ENCODE measurements around the gene INTS1.
"Not testable (repeated sequence)": the region's sequence is repeated elsewhere in the genome, so short reads cannot be mapped to it uniquely, and the experiment has no call there.

The INTS1 gene

DNA sequence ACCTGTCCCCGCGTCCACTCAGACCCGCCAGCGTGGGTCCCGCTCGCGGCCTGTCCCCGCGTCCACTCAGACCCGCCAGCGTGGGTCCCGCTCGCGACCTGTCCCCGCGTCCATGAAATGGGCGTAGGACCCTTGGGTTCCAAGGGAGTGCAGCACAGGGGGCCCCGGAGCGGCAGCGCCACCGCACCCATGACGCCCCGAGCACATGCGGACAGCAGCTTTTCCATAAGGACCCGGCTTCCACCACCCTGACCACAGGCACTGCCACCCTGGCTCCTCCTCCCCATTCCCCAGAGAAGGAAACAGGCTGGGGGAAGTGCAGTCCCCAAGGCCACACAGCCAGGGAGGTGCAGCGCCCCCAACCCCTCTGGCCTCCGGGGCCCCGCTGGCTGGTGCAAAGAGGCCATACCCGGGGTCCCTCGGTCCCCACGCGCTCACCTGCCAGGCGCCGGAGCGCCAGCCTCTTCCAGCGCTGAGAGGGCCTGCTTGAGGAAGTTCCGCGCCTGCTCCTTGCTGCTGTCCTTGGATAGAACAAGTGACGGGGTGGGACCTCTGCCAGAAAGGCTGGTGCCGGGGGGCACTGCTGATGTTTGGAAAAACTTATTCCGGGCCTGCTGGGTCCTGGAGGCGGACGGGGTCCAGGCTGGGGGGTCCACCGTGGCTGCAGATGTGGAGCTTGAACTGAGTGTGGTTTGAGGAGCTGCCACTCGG, 59.8 kb downstream of the INTS1 start:
- DNase-seq, result no peak

DNA sequence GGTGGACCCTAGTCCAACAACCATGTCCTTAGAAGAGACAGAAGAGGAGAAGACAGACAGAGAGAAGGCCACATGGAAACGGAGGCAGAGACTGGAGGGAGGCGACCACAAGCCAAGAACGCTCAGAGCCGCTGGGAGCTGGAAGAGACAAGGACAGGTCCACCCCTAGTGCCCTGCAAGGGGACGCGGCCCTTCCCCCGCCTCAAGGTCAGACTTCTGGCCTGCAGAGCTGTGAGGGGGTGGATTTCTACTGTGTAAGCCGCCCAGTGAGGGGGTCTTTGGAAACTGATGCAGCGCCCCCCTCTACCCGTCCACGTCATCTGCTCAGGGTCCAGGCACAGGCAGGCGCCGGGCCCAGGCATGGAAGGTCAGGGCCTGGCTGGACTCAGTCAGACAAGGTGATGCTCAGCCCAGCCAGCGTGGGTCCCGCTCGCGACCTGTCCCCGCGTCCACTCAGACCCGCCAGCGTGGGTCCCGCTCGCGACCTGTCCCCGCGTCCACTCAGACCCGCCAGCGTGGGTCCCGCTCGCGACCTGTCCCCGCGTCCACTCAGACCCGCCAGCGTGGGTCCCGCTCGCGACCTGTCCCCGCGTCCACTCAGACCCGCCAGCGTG, 60.5 kb downstream of the INTS1 start:
- not testable (repeated sequence) for DNase-seq

DNA sequence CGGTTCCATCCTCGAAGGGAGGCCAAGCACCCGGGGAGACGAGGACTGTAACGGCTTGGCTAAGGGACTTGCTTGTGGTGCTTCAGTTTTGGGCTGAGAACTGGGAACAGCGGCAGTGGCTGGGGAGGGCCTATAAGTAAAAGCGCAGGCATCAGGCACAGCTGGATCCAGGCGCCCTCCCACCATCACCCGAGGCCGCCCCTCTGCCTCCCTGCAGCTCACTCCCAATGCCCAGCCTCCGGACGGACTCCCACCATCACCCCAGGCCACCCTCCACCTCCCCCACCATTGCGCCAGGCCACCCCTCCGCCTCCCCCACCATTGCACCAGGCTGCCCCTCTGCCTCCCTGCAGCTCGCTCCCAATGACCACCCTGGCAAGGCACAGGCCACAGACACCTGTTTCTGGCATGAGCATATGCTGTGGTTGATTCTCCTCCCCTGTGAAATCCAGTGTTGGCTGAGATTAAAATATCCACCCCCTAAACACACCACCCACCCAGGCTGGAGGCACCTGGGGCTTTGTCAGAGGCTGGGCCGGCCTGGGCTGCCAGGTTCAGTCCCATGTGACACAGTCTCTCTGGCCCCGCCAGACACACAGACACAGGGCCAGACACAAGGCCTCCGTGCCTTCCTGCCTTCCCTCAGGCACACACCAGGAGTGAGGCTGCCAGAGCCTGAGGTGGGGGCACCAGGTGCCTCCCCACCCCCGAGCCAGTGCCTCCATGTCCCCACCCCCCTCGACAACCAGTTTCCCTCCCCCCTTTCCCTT, 61.6 kb downstream of the INTS1 start:
- no peak for DNase-seq

DNA sequence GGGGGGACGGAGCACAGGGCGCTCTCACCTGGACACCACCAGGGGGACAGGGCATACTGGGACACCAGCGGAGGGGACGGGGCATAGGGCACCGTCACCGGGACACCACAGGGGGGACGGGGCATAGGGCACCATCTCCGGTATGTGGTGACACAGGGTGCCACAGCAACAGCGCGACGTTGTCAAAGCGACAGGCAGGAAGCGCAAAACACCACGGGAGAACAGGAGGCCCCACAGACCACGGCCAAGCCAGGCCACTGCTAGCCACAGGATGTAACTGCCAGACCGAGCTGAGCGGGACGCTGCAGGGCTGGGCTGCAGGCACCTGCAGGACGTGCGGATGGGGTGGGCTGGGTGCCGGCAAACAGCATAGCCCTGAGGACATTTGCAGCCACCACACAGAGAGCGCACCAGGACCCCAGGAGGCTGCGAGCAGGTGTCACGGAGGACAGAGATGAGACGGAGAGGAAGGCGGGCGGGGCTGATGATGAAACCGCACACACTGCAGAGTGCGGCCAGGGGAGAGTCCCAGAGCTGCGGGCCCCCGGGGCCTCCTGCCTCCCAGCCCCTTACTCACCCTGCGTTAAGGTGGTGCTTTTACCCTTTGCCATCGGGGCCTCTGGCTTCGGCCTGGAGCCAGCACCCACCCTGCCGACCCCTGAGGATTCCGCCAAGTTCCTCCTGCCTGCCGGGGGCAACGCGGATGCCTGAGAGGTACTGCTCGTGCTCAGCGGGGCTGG, 62.4 kb downstream of the INTS1 start:
- DNase-seq, result no peak

DNA sequence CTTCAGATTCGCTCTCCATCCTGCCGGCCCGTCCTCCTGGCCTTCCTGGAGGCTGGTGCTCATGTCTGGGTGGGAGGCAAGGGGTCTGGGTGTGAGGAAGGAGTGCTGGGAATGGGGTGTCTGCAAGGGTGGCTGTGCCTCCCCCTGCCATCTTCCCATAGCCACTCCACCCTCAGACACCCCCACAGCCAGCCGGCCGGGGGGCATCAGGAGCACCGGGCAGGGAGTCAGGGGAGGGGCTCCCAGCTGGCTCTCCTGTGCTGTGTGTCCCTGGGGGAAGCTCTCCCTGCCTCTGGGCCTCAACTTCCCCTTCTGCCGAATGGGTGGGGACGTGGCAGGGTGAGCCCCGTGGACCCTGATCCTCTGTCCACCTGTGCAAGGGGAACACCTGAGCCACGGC, 63.6 kb downstream of the INTS1 start:
- DNase-seq, result no peak

DNA sequence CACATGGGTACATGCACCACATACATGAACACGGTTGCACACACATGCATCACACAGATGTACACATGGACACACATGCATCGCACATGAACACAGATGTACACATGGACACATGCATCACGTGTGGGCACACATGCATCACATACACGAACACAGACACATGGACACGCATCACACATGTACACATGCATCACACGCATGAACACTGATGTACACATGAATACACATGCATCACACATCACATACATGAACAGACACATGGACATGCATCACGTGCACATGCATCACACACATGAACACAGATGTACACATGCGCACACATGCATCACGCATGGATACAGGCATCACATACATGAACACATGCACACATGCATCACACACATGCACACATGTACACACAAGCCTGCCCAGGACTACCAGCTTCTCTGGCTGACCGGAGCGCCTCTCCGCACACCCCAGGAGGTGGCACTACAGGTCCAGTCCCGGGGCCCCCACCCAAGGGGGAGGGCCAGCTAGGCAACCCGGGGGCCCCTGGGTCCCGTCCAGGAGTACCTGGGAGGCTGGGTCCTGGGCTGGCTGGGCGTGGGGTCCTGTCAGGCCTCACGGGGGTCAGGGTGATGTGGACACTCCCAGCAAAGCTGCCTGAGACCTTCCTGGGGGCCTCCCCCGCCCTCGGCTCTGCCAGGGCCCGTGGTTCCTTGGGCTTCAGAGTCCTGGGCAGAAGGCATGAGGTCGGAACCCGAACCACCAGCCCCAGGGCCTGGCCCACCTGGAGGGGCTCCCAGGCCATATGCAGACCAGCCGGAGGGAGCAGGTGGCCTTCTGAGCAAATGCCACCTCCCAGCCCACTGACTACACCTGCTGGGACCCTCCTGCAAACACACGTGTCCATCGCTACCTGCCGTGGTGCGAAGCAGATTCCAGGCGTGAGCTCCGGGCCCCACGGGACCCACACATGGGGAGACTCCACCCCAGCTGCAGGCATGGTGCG, 64.5 kb downstream of the INTS1 start:
- DNase-seq, result no peak

DNA sequence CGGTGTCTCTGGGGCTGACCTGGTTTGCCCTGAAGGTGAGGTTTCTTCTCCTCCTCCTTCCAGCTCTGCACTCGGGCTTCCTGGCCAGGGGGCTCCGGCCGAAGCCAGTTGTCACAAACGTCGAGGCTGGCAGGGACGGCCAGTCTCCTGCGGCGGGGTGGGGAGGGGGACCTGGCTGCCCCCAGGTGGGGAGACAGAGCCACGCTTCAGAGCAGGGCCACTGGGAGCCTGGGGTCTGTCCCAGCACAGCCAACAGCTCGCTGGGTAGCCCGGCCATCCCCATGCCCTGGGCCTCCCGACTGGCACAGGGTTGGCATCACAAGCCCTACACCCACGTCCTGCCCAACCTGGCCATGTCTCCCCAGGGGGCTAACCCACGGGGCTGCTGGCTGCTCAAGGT, 65.4 kb downstream of the INTS1 start:
- no peak for DNase-seq

DNA sequence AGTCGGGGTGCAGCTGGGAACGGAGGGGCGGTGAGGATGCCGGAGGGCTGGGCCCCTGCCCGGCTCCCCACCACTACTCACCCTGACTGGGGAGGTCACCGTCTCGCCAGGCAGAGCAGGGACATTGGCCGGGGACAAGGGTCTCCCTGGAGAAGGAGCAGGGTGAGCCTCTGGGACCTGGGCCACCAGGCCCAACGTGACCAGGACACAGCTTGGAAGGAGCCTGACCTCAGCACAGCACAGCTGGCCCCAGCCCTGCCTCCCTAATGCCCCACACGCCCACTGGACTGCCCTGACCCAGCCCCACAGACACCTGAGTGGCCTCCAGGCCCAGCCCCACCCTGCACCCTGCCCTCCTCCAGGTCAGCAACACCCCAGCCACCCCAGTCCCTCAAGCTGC, 66.0 kb downstream of the INTS1 start:
- no peak for DNase-seq

DNA sequence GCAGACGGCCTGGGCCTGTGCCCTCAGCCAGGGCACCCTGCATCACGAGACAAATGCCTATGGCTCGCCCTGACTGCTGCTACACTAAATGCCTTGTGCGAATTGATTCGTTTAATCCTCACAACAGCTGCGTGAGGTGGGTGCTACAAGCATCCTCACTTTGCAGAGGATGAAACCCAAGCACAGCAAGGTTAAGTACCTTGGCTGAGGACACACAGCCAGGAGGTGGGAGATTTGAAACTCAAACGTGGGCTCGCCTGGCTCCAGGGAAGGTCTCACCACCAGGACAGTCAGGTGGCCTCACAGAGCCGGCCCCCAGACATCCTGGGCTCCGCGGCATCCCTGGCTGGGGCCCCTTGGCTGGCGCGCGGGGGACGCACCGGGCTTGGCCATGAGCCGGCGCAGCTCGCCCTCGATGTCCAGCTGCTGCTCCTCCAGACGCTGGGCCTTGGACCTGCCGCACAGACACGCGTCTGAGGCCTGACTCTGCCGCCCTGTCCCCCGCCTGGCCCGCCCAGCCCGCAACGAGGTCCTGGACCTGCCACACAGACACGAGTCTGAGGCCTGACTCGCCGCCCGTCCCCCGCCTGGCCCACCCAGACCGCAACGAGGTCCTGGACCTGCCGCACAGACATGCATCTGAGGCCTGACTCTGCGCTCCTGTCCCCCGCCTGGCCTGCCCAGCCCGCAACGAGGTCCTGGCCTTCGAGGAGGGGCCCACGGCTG, 66.9 kb downstream of the INTS1 start:
- DNase-seq, result no peak

DNA sequence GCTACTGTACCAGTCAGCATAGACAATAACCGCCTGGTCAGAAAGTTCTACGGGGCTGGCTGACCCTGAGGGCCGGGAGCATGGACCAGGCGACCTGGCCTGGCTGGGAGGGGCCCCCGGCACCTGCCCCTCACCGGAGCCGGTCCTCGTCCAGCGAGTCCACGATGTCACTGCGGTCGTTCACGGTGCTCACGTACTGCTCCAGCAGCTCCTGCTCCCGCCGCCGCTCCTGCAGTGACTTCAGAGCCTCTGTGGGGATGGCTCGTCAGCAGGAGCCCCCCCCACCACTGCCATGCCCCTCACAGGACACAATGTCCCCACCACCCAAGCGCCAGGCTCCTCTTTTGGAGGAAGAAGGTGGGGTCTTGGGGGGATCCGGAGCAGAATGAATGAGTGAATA, 67.6 kb downstream of the INTS1 start:
- no peak for DNase-seq

DNA sequence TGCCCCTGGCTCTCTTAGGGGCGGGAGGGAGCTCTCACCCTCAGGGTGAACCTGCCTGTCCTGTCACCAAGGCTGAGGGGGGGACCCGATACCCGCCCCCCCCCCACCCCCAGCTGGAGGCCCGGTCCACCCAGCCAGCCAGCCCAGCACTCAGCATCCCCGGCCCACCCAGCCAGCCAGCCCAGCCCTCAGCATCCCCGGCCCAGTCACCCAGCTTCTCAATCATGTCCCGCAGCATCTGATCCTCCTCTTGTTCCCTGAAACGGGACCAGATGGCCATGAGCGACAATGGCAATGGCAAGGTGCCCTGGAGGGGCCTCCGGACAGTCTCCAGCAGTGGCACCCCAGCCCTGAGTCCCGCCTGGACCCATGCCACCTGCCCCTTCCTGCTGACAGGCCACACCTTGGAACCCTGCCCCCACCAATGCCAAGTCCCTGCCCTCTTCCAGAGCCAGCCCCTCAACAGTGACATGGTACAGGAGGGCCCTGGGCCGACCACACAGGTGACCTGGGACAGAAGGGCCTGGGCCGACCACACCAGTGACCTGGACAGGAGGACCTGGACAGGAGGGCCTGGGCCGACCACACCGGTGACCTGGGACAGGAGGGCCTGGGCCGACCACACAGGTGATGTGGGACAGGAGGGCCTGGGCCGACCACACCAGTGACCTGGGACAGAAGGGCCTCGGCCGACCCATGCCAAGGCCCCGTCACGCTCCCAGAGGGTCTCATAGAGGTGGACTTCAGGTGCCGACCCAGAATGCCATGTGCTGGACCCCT, 69.1 kb downstream of the INTS1 start:
- no peak for DNase-seq

DNA sequence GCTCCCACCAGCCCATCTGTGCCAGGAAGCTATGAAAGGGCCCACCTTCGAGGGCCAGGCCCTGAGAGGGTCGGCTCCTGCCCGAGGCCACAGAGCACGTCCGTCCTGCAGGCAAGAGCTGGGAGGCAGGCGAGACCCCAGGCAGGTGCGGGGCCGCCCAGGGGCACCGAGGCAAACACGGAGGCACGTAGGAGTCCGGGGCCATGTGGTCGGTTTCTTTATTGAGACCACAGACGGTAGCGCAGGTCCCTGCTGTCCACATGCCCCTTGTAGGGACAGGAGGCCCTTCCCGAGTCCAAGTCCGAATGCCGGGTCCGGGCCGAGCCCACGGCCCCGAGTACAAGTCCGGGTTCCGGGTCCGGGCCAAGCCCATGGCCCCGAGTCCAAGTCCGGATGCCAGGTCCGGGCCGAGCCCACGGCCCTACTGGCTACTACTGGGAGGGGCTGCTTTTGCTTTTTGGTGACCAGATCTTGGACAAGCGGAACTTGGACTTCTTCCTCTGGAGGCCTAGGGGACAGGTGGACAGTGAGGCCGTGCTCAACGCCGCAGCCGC, 69.9 kb downstream of the INTS1 start:
- no peak for DNase-seq

DNA sequence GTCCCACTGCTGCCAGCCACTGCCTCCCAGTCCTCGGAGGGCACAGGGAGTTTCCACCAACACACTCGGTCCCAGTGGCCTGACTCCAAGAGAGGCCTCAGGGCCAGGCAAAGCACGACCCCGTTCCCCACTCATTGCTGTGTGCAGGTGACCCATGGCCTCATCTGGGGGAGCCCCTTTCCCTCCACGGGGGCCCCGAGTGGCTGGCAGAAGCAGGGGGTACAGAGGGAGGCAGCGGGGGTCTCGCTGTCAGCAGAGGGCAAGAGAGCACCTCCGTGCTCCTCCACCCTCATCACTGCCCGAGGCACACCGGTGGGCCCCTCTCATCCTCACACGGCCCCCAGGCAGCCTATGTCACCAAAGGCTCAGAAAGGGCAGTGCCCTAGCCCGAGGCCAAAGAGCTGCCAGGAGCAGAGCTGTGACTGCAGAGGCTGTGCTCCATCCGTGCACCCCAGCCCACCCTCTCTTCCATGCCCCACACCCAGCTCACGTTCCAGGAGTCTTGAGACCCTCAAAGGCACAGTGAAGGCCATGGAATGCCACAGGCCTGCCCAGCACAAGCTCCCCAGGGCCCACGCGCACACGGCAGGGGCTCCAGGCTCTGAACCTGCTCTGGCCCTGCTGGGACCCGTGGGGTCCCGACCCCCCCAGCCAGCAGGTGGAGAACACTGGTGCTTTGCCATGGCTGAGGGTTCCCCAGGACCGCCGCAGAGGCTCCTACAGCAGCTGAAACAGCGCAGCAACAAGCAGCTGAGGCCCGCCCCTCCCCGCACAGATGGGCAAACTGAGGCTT, 70.9 kb downstream of the INTS1 start:
- DNase-seq, result no peak

DNA sequence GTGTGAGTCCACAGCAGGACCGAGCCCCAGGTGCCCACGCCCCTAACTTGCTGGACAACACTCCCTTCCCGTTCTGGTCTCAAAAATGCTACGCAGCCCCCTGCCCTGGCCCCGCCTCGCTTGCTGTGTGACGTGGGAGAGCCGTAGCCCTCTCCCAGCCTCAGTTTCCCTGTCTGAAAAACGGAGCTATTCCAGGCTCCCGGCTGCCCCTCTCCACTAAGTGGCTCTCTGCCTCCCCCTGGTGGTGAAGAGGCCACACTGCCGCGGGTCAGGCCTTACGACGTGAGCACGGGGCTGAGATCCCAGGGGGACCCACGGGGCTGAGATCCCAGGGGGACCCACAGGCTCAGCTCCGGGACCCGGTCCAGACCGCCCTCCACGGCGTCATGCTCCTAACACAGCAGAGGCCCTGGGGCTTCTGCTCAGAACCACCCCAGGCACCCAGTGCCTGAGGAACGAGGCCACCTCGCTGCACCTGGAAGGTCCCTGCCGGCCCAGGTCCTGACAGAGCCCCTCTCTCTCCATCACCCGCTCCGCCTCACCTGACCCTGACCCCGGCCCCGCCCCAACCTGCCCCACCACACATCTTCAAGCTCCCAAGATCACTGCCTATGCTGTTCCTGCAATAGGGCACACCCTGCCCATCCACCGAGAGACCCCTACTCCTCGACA, 71.6 kb downstream of the INTS1 start:
- DNase-seq, result peak; percentile 86

DNA sequence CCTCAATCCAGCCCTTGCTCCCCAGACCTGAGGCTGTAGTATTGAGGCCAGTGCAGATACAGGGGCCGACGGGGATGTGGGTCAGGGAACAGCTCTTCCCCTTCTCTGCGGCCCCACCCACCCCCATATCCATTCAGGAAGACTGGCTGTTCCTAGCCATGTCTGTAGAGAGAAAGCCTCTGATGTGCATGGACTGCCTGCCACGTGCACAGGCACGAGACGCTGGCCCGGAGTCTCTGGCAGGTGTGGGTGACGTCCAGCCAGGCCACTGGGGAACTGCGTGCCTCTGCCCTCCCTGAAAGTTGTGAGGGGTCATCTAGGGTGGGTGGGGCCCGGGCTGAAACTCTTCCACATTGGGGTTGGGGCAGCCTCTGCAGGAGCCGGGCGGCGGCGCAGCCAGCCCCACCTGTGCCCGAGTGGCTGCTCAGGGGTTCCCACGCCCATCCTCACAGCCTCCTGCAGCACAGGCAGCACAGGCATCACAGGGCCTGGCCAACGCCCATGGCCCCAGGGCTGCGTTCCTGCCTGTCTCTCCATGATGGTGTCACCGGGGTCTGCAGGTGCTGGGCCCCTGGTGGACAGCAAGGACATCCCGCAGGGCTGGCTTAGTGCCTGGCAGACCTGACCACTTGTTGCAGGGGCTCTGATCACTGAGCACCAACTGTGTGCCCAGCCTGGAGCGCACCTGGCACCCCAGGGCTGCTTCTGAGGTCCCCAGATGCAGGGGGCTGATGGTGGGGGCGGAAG, 72.4 kb downstream of the INTS1 start:
- DNase-seq, result no peak

DNA sequence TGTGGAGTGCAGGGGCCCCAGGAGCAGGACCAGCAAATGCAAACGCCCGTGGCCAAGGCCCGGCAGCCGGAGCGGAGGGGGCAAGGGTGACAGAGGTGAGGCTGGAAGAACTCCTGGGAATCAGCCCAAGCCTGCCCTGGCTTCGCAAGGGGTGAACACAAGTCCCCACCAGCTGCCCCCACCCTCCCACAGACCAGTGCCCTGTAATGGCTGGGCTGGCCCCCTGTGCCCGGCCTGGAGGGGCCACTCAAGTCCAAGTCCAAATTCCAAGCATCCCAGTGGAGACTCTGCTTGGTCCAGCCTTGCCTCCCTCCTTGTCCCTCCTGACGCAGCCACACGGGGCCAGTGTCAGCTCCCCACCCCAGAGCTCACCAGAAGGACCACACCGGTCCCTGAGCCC, 73.0 kb downstream of the INTS1 start:
- DNase-seq, result no peak

DNA sequence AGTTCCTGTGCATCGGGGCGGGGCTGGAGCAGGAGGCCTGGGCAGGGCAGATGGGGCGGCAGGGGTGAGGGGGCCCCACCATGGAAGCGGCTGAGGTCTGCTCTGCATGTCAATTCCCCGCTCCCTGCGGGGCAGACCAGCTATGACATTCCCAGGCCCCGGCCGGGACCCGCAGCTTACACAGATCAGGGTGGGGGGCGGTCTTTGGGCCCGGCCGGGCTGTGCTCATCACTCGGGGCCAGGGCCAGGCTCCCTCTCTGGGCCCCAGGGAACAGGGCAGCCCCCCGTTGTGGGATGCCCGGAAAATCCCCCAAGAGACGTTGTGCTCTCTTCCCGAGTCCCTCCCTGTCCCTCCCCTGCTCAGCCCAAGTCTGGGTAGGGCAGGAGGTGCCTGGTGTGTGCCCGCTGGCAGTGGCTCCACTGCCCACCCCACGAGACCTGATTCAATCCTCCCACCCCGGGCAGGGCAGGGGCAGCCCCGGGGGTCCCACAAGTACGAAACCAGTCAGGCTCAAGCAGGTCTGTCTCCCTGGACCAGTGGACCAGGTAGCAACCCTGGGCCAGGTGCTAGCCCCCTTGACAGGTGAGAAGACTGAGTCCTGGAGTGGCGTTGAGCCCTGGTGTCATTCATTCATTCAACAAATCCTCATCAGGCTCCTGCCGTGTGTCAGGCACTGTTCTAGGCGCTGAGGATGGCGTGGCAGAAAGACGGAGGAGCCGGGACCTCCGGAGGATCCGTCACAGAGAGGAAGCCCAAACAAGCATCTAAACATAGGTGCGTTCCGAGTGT, 73.9 kb downstream of the INTS1 start:
- DNase-seq, result no peak

Data from T-helper 9 cell (primary cell).